C4-2B (cell line): ENCODE data around the gene GPANK1.

Experiments used
- ZFX ChIP-seq: fragments of 450-650 bp; IDR thresholded peaks from 2 replicates; pipeline ENCODE4 v1.6.1; 2017
- TF ChIP-seq, protein P1 (sequence below): fragments of 450-650 bp; conservative IDR thresholded peaks from 2 replicates; pipeline ENCODE4 v1.5.1; 2017; ENCODE audit warnings: mild to moderate bottlenecking

DNA sequence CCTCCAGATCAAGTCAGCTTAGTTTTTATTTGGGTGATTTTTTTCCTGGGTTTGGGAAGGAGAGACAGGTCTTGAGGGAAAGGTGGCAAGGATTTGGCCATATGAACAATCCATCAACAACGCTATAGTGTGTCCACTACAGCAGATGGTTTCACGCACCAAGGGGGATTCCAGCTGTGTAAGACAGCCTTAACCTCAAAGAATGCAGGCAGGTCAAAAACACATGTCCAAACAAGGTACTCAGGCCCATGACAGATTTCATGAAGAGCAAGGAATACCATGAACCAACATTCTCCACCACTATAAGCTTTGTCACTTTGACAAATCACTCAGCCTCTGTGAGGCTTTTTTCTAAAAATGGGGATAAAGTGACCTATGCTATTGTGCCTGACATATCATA, 47.8 kb downstream of the GPANK1 start:
- TF ChIP-seq, protein P1, sequence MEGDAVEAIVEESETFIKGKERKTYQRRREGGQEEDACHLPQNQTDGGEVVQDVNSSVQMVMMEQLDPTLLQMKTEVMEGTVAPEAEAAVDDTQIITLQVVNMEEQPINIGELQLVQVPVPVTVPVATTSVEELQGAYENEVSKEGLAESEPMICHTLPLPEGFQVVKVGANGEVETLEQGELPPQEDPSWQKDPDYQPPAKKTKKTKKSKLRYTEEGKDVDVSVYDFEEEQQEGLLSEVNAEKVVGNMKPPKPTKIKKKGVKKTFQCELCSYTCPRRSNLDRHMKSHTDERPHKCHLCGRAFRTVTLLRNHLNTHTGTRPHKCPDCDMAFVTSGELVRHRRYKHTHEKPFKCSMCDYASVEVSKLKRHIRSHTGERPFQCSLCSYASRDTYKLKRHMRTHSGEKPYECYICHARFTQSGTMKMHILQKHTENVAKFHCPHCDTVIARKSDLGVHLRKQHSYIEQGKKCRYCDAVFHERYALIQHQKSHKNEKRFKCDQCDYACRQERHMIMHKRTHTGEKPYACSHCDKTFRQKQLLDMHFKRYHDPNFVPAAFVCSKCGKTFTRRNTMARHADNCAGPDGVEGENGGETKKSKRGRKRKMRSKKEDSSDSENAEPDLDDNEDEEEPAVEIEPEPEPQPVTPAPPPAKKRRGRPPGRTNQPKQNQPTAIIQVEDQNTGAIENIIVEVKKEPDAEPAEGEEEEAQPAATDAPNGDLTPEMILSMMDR, result no peak
- no peak for TF ChIP-seq ZFX
